ENCODE measurements around the gene IMPDH1. TPM values are rescaled to one million over a fixed set of nuclear protein-coding genes. Genes with fewer than 3 reads are reported as not detected.

IMPDH1 gene
- total and polyA plus RNA-seq, 2 donors from 2014 or later: 20.9 to 40.3 TPM

DNA sequence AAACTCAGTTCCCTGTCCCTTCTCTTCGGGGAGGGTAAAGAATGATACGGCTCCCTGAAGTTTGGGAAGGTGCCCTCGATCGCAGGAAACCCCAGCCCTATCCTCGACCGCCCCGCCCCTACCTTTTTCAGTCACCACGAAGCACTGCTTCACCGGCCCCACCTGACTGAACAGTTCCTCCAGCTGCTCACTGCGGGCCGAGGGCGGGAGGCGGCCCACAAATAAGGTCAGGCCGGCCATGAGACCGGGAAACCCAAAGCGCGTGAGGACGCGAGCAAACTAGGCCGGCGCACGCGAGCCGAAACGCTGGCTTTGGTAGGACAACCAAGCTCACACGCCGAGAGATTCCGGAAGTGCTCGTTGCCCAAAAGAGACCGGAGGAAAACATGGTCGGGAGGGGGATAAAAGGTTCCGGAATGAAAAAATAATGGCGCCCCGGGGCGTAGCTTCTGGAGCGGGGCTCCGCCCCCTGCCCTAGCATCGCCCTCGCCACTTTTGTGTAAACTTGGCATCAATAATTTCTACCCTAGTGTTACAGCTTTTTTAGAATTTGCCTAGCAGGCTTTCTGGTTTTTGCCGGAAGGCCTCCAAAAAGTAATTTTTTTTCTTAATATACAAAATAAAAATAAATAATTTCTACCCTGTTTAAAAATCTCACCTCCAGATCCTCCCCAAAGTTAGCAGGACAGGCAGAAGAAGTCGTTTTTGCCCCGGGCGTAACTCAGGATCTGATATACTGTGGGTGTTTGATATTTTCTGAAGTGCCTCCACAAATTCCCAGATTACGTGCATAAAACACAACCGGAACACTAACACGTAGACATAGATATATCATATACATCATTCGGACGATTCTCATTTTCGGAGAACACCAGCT is 66.0 kb downstream of the IMPDH1 start, which contains the start of gene RBM28:
Gene RBM28, minus strand, starts transcription at position 355 of the 877 bp plus-strand sequence. Its CDS starts 115 bp downstream, at position 240.
- Histone ChIP-seq H3K4me3 (ENCODE audit: low read length in 3 of 3) (peak within 1 kb of the TSS; percentile 95 to 97 (median 96)), H3K27ac (ENCODE audit: low read depth in 2 of 2, low read length in 2 of 2) (peak within 1 kb of the TSS; percentile 56 to 83), H3K36me3 (ENCODE audit: control insufficient read depth in 2 of 3, insufficient read depth in 3 of 3, low read length in 3 of 3) (peaks cover 0 to 6% (median 6%) of the 10 kb centered on the region in 3 donors), H3K27me3 (ENCODE audit: control insufficient read depth, insufficient read depth, low read length) (no peaks in the 10 kb centered on the region), H3K4me1 (ENCODE audit: control insufficient read depth in 2 of 3, insufficient read depth in 2 of 3, low read depth in 1 of 3, low read length in 3 of 3) (peaks cover 0 to 13% (median 0%) of the 10 kb centered on the region in 3 donors), H3K9me3 (ENCODE audit: control insufficient read depth in 2 of 3, insufficient read depth in 1 of 3, low read length in 3 of 3) (no peaks in the 10 kb centered on the region), H3K9ac (ENCODE audit: low read length in 3 of 3) (peak within 1 kb of the TSS; percentile 90 to 92 (median 91))
- TF ChIP-seq CTCF (IDR thresholded peaks at IDR 0.05; ENCODE audit: borderline replicate concordance, extremely low read depth, insufficient read depth): no peak
- FAIRE-seq (no peak), DNase-seq (peak; percentile 93 to 97 (median 94))
- intact Hi-C loops (cut with DNase I): no loop called here

Other genes starting within 250 kb of the IMPDH1 start
- gene LEP, start 168.7 kb downstream of the IMPDH1 start, total RNA-seq: not detected
- gene LEP, start 168.7 kb downstream of the IMPDH1 start, polyA plus RNA-seq (ENCODE audit: insufficient read depth, low read depth, low replicate concordance): not detected
- 35.2 TPM for gene RBM28, start 66.1 kb downstream of the IMPDH1 start, total RNA-seq
- gene RBM28, start 66.1 kb downstream of the IMPDH1 start, polyA plus RNA-seq (ENCODE audit: insufficient read depth, low read depth, low replicate concordance): 11.5 TPM
- gene PRRT4, start 48.3 kb downstream of the IMPDH1 start, total RNA-seq: not detected
- gene PRRT4, start 48.3 kb downstream of the IMPDH1 start, polyA plus RNA-seq (ENCODE audit: insufficient read depth, low read depth, low replicate concordance): not detected
- gene HILPDA, start 45.9 kb upstream of the IMPDH1 start, total RNA-seq: 10.3 TPM
- 7.2 TPM for gene HILPDA, start 45.9 kb upstream of the IMPDH1 start, polyA plus RNA-seq (ENCODE audit: insufficient read depth, low read depth, low replicate concordance)
- 26.0 TPM for gene METTL2B, start 66.8 kb upstream of the IMPDH1 start, total RNA-seq
- 11.8 TPM for gene METTL2B, start 66.8 kb upstream of the IMPDH1 start, polyA plus RNA-seq (ENCODE audit: insufficient read depth, low read depth, low replicate concordance)